Stimulated activated CD4-positive, alpha-beta T cell treated with anti-CD3 and anti-CD28 coated beads, TNF-alpha, amount 100 ng/mL, for 1 hour (primary cell): ENCODE measurements around the gene ZDHHC14.

Source experiments
- DNase-seq, 3 donors: peaks; one replicate each; pipeline ENCODE4 v3.0.0-alpha.2; 2020; ENCODE audit warnings: low read depth in 3 of 3, low spot score in 1 of 3

Gene ZDHHC14

GRCh38 chr6:157640746-157641451 lies 259.9 kb downstream of the ZDHHC14 start:
- DNase-seq = no peak

- DNase-seq = no peak
These were observed 260.8 kb downstream of the ZDHHC14 start for GRCh38 chr6:157641837-157642236.

DNA sequence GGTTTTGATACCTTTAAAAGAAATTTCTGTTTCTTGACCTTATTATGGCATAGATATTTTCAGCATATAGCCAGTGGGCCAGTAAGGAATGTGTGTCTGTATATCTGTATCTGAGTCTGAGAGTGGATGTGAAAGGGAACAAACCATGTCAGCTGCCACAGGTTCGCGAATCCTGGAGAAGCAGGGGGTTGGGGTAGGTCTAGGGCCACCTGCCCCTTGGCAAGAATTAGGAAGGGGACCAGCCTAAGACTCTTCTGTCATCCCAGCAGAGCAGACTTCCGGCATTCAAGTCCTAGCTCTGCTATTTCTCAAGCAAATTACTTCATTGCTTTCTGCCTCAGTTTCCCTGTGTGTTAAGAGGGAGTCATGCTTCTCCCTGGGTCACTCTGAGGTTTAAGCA lies 261.7 kb downstream of the ZDHHC14 start:
- DNase-seq = no peak

DNA sequence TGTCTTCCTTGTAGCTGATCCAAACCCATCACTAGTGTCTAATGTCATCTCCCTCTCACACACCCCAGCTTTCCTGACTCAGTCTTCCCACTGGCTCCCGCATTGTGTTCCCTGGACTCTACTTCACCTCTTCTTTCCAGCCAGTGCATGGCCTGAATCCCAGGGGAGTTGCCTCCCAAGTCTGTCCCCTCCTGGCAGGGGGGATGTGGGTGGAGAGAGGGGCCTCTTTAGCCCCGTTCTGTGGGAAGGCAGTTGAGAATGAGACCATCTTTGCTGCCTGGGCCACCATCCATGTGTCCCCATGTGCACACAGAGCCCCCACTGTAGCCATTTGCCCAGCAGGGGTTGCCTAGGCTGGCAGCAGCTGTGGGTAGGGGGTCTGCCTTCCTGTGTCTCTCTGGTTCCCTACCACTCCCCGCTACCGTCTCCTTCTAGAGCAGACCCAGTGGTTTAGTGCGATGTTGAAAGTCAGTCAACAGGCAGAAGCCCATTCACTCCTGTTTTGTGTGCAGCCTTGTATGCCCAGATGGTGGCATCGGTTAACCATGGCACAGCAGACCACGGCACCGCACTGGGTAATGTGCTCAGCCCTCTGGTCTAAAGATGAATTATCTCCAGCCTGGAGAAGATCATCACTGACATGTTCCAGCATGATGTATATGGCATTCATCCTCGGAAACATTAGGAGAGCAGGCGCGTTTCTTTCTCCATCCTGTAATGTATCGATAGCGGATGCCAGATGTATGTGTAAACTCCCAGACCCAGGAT lies 263.2 kb downstream of the ZDHHC14 start:
- peak in 1 of 3 donors; percentile 16 for DNase-seq

GRCh38 chr6:157645201-157645795 lies 264.3 kb downstream of the ZDHHC14 start:
- no peak for DNase-seq

DNA sequence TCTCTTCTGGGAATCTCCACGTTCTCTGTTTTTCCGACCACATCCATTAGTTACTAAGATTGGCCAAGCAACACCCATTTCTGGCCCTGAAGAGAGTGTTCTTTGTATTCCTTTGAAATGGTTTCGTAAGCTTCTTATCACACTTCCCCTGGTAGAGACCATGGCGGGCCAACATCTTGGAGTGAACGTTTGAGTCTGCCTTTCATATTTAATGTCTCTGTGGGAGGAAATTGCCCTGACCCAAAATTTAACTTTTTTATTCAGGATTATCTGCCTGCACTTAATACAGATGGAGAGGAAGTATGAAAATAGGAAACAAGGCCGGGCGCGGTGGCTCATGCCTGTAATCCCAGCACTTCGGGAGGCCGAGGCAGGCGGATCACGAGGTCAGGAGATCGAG lies 265.0 kb downstream of the ZDHHC14 start:
- DNase-seq = no peak

- no peak for DNase-seq
These were observed 266.4 kb downstream of the ZDHHC14 start for GRCh38 chr6:157647261-157647915.

GRCh38 chr6:157648561-157648960 lies 267.6 kb downstream of the ZDHHC14 start:
- no peak for DNase-seq

- no peak for DNase-seq
These were observed 268.6 kb downstream of the ZDHHC14 start for GRCh38 chr6:157649311-157650260.

GRCh38 chr6:157650261-157650640 lies 269.3 kb downstream of the ZDHHC14 start:
- DNase-seq = no peak

GRCh38 chr6:157650801-157651200 lies 269.8 kb downstream of the ZDHHC14 start:
- no peak for DNase-seq

DNA sequence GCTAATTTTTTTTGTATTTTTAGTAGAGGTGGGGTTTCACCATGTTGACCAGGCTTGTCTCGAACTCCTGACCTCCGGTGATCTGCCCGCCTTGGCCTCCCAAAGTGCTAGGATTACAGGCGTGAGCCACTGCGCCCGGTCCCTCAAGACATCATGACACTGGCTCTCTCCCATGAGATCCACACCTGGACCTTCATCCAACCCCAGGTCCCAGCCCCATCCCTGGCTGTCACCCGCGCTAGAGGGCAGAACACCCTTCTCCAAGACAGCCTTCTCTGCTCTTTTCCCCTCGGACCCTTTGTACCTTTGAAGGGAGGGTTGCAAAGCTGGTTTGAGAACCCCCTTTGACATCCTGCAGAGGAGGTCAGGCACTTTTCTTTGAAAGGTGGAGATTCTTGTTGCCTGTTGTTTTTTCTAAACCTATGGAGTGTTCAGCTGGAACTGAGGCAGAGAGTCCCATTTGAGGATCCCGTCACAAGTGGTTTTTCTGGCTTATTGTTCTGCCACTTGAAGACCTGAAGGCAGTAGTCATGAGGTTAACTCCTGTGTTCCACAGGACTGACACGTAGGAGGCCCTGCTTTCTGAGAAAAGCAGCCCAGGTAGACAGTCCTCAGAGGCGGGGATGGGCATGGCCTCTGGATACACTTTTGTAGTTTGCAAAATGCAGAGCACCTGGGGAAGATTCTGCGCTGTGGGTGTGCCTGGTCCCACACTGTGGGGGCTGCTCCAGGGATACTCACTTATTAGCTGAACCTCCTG lies 270.9 kb downstream of the ZDHHC14 start:
- DNase-seq = no peak

DNA sequence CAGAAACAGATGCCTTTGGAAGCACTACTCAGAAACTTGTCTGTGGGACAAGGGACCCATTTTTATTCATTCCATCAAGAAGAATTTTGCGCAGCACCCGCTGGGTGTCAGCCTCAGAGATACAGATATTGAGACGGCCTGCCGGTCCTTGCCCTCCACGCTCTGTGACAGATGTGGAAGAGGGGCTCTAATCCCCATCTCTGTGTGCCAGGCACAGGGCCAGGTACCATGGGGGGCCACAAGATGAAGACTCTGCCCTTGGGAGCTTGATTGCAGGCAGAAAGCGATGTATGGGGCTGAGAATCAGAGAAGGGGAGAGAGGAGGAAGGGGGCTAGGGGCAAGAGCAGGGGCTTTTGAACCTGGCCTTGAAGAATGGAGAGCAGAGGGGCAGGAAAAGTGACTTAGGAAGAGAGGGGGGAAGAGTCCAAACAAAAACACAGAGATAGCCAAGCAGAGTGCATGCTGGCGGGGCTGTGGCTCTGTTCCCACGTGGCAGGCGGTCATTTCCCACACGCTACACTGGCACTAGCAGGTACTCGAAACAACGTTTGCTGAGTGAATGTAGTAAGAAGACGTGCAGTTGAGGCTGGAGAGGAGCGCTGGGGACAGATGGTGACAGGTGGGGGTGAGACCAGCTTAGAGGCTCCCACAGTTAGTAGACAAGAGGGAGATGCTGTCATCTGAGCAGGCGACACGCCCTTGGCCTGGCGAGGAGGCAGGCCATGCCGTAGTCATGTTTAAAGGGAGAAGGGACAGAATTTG lies 271.8 kb downstream of the ZDHHC14 start:
- no peak for DNase-seq

- no peak for DNase-seq
These were observed 272.5 kb downstream of the ZDHHC14 start for GRCh38 chr6:157653521-157653920.

- DNase-seq = no peak
These were observed 274.1 kb downstream of the ZDHHC14 start for GRCh38 chr6:157655139-157655538.

- no peak for DNase-seq
These were observed 275.5 kb downstream of the ZDHHC14 start for GRCh38 chr6:157656437-157656997.

GRCh38 chr6:157657754-157658153 lies 276.8 kb downstream of the ZDHHC14 start:
- no peak for DNase-seq

- no peak for DNase-seq
These were observed 277.3 kb downstream of the ZDHHC14 start for GRCh38 chr6:157658301-157658700.
